ENCODE measurements around the gene EML5. TPM values are rescaled to one million over a fixed set of nuclear protein-coding genes. Genes with fewer than 3 reads are reported as not detected.

The EML5 gene
- total RNA-seq, 2 donors from 2014 or later: 3.1 to 3.7 TPM

- Mint-ChIP-seq H3K27ac (no peak overlapping the region), H3K4me3 (no peak overlapping the region), H3K36me3 (ENCODE audit: low read depth) (peaks cover 2% of the 10 kb centered on the region)
Measured at GRCh38 chr14:88748288-88748687, 44.5 kb downstream of the EML5 start.

GRCh38 chr14:88746052-88746451, 46.7 kb downstream of the EML5 start:
- Mint-ChIP-seq H3K4me3 (no peak overlapping the region), H3K4me1 (no peaks in the 10 kb centered on the region), H3K27ac (no peak overlapping the region), H3K27me3 (no peaks in the 10 kb centered on the region), H3K36me3 (ENCODE audit: low read depth) (peaks cover 4% of the 10 kb centered on the region)
- ATAC-seq (no peak), DNase-seq (no peak)
- H3K9me3 ChIP-seq (ENCODE audit: control insufficient read depth, low read length, poor library complexity, severe bottlenecking): no peaks in the 10 kb centered on the region

More at GRCh38 chr14:88748288-88748687, 44.5 kb downstream of the EML5 start:
- ATAC-seq (no peak), DNase-seq (no peak)
- Mint-ChIP-seq H3K4me1 (peaks cover 2% of the 10 kb centered on the region), H3K27me3 (no peaks in the 10 kb centered on the region)
- no peaks in the 10 kb centered on the region for H3K9me3 ChIP-seq (ENCODE audit: control insufficient read depth, low read length, poor library complexity, severe bottlenecking)

- Mint-ChIP-seq H3K27me3 (no peaks in the 10 kb centered on the region), H3K36me3 (ENCODE audit: low read depth) (peaks cover 8% of the 10 kb centered on the region), H3K4me3 (no peak overlapping the region), H3K27ac (no peak overlapping the region), H3K4me1 (no peaks in the 10 kb centered on the region)
- H3K9me3 ChIP-seq (ENCODE audit: control insufficient read depth, low read length, poor library complexity, severe bottlenecking): no peaks in the 10 kb centered on the region
- DNase-seq (no peak), ATAC-seq (no peak)
Measured at GRCh38 chr14:88737245-88737644, 55.5 kb downstream of the EML5 start.

GRCh38 chr14:88733121-88733520, 59.6 kb downstream of the EML5 start:
- Mint-ChIP-seq H3K4me1 (no peaks in the 10 kb centered on the region), H3K36me3 (ENCODE audit: low read depth) (peaks cover 7% of the 10 kb centered on the region), H3K27ac (no peak overlapping the region), H3K27me3 (no peaks in the 10 kb centered on the region), H3K4me3 (no peak overlapping the region)
- DNase-seq (no peak), ATAC-seq (no peak)
- no peaks in the 10 kb centered on the region for H3K9me3 ChIP-seq (ENCODE audit: control insufficient read depth, low read length, poor library complexity, severe bottlenecking)

GRCh38 chr14:88729159-88729558, 63.6 kb downstream of the EML5 start:
- Mint-ChIP-seq H3K27me3 (no peaks in the 10 kb centered on the region), H3K4me3 (no peak overlapping the region), H3K27ac (no peak overlapping the region), H3K36me3 (ENCODE audit: low read depth) (no peaks in the 10 kb centered on the region), H3K4me1 (no peaks in the 10 kb centered on the region)
- ATAC-seq (no peak), DNase-seq (no peak)
- H3K9me3 ChIP-seq (ENCODE audit: control insufficient read depth, low read length, poor library complexity, severe bottlenecking): no peaks in the 10 kb centered on the region

- H3K27me3 Mint-ChIP-seq: no peaks in the 10 kb centered on the region
- ATAC-seq: no peak
- H3K27ac Mint-ChIP-seq: no peak overlapping the region
- H3K4me1 Mint-ChIP-seq: no peaks in the 10 kb centered on the region
- H3K36me3 Mint-ChIP-seq (ENCODE audit: low read depth): no peaks in the 10 kb centered on the region
- no peak for DNase-seq
- H3K9me3 ChIP-seq (ENCODE audit: control insufficient read depth, low read length, poor library complexity, severe bottlenecking): no peaks in the 10 kb centered on the region
- no peak overlapping the region for H3K4me3 Mint-ChIP-seq
Measured at GRCh38 chr14:88727057-88727456, 65.7 kb downstream of the EML5 start.

GRCh38 chr14:88710709-88711108, 82.0 kb downstream of the EML5 start:
- ATAC-seq (no peak), DNase-seq (no peak)
- Mint-ChIP-seq H3K4me1 (peaks cover 2% of the 10 kb centered on the region), H3K27ac (no peak overlapping the region), H3K4me3 (no peak overlapping the region), H3K36me3 (ENCODE audit: low read depth) (no peaks in the 10 kb centered on the region), H3K27me3 (no peaks in the 10 kb centered on the region)
- H3K9me3 ChIP-seq (ENCODE audit: control insufficient read depth, low read length, poor library complexity, severe bottlenecking): no peaks in the 10 kb centered on the region

- Mint-ChIP-seq H3K27ac (no peak overlapping the region), H3K27me3 (no peaks in the 10 kb centered on the region), H3K4me1 (no peaks in the 10 kb centered on the region), H3K36me3 (ENCODE audit: low read depth) (peaks cover 2% of the 10 kb centered on the region), H3K4me3 (no peak overlapping the region)
- H3K9me3 ChIP-seq (ENCODE audit: control insufficient read depth, low read length, poor library complexity, severe bottlenecking): no peaks in the 10 kb centered on the region
- DNase-seq: no peak
- no peak for ATAC-seq
Measured at GRCh38 chr14:88707088-88707487, 85.7 kb downstream of the EML5 start.

- Mint-ChIP-seq H3K4me3 (no peak overlapping the region), H3K4me1 (peaks cover under 1% of the 10 kb centered on the region), H3K36me3 (ENCODE audit: low read depth) (peaks cover 2% of the 10 kb centered on the region), H3K27ac (no peak overlapping the region), H3K27me3 (no peaks in the 10 kb centered on the region)
- DNase-seq (no peak), ATAC-seq (no peak)
- no peaks in the 10 kb centered on the region for H3K9me3 ChIP-seq (ENCODE audit: control insufficient read depth, low read length, poor library complexity, severe bottlenecking)
Measured at GRCh38 chr14:88706425-88706824, 86.3 kb downstream of the EML5 start.

- Mint-ChIP-seq H3K4me3 (no peak overlapping the region), H3K36me3 (ENCODE audit: low read depth) (peaks cover 4% of the 10 kb centered on the region), H3K27ac (no peak overlapping the region), H3K4me1 (peaks cover 5% of the 10 kb centered on the region), H3K27me3 (no peaks in the 10 kb centered on the region)
- no peaks in the 10 kb centered on the region for H3K9me3 ChIP-seq (ENCODE audit: control insufficient read depth, low read length, poor library complexity, severe bottlenecking)
- ATAC-seq (no peak), DNase-seq (no peak)
Measured at GRCh38 chr14:88698651-88699050, 94.1 kb downstream of the EML5 start.

- Mint-ChIP-seq H3K27ac (no peak overlapping the region), H3K36me3 (ENCODE audit: low read depth) (peaks cover 2% of the 10 kb centered on the region), H3K4me3 (no peak overlapping the region), H3K4me1 (peaks cover under 1% of the 10 kb centered on the region), H3K27me3 (no peaks in the 10 kb centered on the region)
- no peak for ATAC-seq
- DNase-seq: no peak
- no peaks in the 10 kb centered on the region for H3K9me3 ChIP-seq (ENCODE audit: control insufficient read depth, low read length, poor library complexity, severe bottlenecking)
Measured at GRCh38 chr14:88695870-88696269, 96.9 kb downstream of the EML5 start.

GRCh38 chr14:88688386-88688785, 104.4 kb downstream of the EML5 start:
- DNase-seq (no peak), ATAC-seq (no peak)
- H3K36me3 Mint-ChIP-seq (ENCODE audit: low read depth): peaks cover 5% of the 10 kb centered on the region
- H3K4me3 Mint-ChIP-seq: no peak overlapping the region
- H3K27me3 Mint-ChIP-seq: no peaks in the 10 kb centered on the region
- H3K27ac Mint-ChIP-seq: no peak overlapping the region
- H3K9me3 ChIP-seq (ENCODE audit: control insufficient read depth, low read length, poor library complexity, severe bottlenecking): no peaks in the 10 kb centered on the region
- H3K4me1 Mint-ChIP-seq: no peaks in the 10 kb centered on the region

- H3K4me3 Mint-ChIP-seq: no peak overlapping the region
- no peak overlapping the region for H3K27ac Mint-ChIP-seq
- H3K4me1 Mint-ChIP-seq: no peaks in the 10 kb centered on the region
- no peaks in the 10 kb centered on the region for H3K27me3 Mint-ChIP-seq
- ATAC-seq (no peak), DNase-seq (no peak)
- no peaks in the 10 kb centered on the region for H3K9me3 ChIP-seq (ENCODE audit: control insufficient read depth, low read length, poor library complexity, severe bottlenecking)
- peaks cover 9% of the 10 kb centered on the region for H3K36me3 Mint-ChIP-seq (ENCODE audit: low read depth)
Measured at GRCh38 chr14:88683119-88683518, 109.6 kb downstream of the EML5 start.

- Mint-ChIP-seq H3K27me3 (no peaks in the 10 kb centered on the region), H3K27ac (no peak overlapping the region), H3K4me1 (no peaks in the 10 kb centered on the region), H3K4me3 (no peak overlapping the region), H3K36me3 (ENCODE audit: low read depth) (peaks cover 11% of the 10 kb centered on the region)
- DNase-seq (no peak), ATAC-seq (no peak)
- no peaks in the 10 kb centered on the region for H3K9me3 ChIP-seq (ENCODE audit: control insufficient read depth, low read length, poor library complexity, severe bottlenecking)
Measured at GRCh38 chr14:88682495-88683114, 110.1 kb downstream of the EML5 start.

All from T-helper 17 cell (primary cell).